GDM1 (cell line): ENCODE results near the gene RBM27.
"Not testable (repeated sequence)": the region's sequence is repeated elsewhere in the genome, so short reads cannot be mapped to it uniquely, and the experiment has no call there.

Experiments used
- DNase-seq: peaks from one replicate; lab custom pipeline; 2025; lab: John Stamatoyannopoulos, UW

Gene RBM27

DNA sequence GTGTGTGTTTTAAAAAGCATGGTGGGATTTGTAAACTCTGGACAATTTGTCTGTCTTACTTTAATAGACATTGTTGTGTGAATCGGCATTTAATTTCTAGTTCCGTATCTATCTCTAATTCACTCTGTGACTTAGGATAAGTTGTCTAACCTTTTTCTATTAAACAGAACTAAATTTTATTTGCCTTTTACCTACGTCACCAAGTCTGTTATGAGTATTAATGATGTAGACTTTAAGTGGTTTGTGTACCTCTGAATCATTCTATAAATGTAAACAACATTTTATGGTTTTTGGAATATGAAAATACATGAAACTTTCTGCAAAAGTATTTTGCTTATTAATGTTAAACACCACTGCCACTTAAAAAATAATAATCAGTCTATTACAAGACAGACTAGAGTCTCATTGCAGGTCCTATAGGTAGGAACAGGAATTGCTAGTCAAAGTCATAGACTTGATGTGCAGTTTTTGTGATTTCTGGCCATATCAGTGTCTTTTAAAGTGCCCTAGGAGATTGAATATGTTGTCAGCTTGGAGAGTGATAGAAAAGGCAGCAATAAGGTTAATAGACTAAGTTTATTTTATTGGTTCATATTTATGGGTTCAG, 5.6 kb downstream of the RBM27 start:
- no peak for DNase-seq

DNA sequence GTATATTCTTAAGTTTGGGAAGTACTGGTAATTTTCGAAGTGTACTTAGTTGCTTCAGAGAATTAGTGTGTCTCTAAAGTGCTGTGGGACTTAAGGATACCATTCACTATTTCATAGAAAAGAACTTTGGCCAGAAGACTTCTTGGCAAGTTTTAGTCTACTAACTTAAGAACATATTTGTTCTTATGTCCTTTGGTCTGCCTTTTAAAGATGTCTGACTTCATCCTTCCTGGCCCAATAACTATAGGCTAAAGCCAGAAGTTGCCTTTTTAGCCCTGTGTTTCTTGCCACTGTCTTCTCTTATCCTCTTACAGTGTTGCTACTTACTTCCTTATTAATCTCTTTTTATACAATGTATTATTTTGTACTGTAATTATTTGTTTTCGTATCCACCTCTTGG, 6.3 kb downstream of the RBM27 start:
- DNase-seq, result no peak

DNA sequence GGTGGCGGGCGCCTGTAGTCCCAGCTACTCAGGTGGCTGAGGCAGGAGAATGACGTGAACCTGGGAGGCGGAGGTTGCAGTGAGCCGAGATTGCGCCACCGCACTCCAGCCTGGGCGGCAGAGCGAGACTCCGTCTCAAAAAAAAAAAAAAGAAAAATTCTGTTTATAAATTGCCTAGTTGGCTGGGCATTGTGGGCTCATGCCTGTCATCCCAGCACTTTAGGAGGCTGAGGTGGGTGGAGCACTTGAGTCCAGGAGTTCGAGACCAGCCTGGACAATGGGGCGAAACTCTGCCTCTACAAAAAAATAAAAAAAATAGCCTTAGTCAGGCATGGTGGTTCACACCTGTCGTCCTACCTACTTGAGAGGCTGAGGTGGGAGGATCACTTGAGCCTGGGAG, 7.4 kb downstream of the RBM27 start:
- not testable (repeated sequence) for DNase-seq

DNA sequence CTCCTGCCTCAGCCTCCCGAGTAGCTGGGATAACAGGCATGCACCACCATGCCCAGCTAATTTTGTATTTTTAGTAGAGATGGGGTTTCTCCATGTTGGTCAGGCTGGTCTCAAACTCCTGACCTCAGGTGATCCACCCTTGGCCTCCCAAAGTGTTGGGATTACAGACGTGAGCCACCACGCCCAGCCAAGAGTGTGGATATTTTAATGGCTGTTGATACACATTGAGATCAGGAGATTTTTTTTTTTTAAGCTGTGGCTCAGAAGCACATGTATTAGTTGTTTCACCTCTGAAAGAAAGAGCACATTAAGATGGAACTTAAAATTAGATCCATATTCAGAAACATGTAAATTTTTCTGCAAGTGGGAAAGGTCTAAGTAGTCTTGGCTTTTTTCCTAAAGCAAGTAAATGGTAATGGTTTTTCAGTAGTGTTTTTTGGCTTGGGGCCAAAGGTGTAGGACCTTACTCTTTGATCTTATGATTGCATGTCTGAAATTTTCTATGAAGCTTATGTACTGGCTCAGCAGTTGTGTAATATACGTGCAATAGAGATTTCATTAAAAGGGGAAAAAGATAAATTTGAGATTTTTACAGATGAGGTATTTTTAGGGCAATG, 9.9 kb downstream of the RBM27 start:
- DNase-seq, result no peak

DNA sequence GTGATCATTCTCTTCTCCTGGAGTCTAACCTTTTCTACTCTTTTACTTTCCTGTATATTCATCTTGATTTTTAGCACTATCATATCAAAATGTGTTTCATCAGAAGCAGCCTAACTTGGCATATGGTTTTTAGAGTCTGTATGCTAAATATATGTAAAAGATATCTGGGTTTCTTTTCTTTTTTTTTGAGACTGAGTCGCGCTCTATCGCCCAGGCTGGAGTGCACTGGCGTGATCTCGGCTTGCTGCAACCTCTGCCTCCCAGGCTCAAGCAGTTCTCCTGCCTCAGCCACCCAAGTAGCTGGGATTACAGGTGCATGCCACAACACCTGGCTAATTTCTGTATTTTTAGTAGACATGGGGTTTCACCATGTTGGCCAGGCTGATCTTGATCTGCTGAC, 11.5 kb downstream of the RBM27 start:
- not testable (repeated sequence) for DNase-seq

DNA sequence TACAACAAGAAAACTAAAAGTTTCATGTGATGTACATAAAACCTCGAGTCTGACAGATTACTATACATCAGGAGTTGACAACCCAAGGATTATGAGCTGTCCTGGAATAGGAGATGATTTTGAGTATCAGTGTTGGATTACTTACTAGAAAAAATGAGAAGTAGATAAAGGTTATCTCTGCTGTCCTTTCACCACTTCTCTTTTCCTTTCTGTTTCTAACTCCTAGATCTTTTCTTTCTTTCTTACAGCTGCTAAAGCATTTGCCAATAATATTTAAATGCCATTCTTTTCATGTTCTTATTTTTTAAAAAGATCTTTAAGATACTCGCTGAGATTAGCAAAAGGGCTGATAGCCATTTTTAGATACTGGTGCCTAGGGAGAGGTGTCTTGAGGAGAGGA, 14.8 kb downstream of the RBM27 start:
- no peak for DNase-seq

DNA sequence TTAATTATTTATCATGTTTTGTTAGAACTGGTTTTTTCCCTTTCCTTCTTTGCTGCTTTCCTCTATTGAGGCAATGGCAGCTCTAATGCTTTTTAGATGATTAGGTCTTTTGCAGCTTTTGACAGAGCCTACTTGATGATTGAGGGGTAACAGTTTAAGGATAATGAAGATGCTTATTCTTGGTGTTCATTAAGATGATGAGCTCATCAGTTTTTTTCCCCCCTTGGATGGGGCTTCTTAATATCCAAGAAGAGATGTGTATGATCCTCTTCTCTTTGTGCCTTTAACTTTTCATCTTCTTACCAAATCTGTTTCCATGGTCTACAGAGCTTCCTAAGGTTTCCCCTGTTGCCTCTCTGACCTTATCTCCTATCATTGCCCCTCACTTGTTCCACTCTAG, 15.8 kb downstream of the RBM27 start:
- no peak for DNase-seq

DNA sequence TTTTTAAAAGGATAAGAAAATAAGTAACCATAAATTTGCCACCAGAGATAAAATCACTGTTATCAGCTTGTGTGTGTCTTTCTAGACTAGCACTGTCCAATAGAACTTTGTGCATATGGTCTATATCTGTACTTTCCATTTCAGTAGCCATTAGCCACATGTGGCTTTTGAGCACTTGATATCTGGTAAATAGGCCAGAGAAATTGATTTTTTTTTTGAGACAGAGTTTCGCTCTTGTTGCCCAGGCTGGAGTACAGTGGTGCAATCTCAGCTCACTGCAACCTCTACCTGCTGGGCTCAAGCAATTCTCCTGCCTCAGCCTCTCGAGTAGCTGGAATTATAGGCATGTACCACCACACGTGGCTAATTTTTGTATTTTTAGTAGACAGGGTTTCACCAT, 17.8 kb downstream of the RBM27 start:
- DNase-seq, result no peak

DNA sequence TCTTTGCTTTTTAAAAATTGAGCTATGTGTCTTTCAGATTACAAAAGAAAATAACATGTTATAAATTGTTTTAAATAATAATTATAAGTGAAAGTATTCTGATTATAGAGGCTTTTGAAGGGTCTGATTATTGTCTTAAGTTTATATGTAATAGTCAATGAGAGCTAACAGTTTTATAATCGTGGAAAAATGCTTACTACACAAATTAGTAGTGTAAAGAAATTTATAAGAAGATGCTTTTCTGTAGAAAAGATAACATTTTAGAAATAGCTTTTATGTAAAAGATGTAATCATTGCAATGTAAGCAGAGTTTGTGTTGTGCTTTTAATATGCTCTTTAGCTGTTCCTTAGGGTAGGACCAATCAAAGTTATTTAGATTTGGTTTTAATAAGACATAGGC, 18.6 kb downstream of the RBM27 start:
- DNase-seq, result no peak

DNA sequence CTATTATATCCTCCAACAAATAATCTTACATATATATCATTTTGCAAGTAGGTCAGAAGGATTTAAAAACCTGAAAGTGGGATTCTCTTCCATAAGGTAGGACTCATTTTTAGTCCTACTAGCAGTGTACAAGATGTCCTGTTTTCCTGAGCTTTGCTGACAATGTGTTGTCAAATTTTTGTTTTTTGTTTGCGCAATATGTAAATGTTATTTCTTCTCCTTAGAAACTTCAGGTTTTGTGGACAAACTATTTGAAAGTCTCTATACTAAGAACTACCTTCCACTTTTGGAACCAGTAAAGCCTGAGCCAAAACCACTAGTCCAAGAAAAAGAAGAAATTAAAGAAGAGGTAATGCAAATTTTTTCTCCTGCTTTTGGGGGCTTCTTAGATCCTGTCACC, 19.8 kb downstream of the RBM27 start:
- no peak for DNase-seq

DNA sequence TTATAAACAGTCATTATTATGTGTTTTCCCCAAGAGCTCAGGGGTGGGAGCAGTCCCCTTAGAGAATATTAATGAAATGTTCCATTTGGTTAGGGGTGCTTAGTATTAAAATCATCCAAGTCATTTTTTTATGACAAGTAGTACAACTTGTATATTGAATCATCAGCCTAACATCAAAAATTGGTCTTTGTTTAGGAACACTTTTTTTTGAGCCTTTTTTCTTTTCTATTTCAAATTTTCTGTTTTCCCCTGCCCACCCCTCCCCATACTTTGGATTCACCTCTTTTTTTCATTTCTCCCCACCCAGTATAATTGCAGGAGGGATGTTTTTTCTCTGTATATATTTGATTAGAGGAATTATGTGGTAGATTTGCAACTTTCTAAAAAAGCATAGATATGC, 25.8 kb downstream of the RBM27 start:
- no peak for DNase-seq

DNA sequence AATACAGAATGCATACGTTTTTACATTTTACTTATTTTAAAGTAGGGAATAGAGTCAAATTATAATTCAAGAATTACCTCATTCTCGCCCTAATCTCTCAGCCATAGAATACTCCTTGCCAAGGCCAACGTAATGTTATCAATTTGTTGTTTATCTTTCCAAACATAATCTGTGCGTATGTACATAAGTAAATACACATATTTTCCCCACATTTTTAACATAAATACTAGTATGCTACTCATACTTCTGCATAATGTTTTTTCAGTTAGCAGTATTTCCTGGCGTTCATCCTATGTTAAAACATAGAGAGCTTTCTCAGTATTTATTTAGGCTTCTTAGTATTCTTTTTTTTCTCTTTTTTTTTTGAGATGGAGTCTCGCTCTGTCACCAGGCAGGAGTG, 28.8 kb downstream of the RBM27 start:
- DNase-seq, result no peak

DNA sequence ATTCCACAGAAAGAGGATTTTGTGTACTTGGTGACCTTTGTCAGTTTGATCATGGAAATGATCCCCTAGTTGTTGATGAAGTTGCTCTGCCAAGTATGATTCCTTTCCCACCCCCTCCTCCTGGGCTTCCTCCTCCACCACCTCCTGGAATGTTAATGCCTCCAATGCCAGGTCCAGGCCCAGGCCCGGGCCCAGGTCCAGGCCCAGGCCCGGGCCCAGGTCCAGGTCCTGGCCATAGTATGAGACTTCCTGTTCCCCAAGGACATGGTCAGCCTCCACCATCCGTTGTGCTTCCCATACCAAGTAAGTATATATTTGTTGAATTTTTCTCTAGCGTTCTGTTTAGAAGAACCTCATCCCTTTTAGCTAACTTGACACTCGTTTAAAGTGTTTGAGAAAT, 30.0 kb downstream of the RBM27 start:
- no peak for DNase-seq

DNA sequence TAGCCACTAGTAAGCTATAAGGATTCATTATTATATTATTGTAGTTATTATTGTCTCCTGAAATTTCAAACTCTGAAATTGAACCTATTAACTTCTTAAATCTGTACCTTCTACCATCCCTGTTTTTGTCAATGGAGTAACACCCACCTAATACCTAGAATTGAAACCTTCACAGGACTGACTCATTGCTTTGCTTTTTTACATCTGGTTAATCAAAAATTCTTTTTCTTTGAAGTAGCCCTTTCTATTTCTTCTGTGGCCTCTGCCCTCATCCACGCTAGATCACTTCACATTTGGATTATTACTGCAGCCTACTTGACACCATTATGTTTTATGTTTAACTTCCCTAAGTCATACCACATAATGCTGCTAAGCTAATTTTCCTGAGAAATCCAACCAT, 35.6 kb downstream of the RBM27 start:
- DNase-seq, result no peak

DNA sequence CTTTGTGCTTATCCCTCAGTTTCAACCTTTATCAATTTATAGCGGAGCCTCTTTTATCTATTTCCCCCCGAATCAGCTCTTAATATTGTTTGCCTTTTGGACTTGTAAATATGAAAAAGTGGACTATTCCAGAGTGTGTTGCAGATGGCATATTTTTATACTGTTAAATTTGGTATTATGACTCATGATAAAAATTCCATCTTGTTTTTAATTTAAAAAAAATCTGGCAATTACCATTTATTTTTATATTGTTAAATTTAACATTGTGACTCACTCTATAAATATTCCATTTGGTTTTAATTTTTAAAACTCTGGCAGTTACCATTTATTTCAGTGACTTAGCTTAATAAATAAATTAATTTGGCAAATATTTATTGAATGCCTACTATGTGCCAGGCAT, 37.5 kb downstream of the RBM27 start:
- DNase-seq, result no peak

DNA sequence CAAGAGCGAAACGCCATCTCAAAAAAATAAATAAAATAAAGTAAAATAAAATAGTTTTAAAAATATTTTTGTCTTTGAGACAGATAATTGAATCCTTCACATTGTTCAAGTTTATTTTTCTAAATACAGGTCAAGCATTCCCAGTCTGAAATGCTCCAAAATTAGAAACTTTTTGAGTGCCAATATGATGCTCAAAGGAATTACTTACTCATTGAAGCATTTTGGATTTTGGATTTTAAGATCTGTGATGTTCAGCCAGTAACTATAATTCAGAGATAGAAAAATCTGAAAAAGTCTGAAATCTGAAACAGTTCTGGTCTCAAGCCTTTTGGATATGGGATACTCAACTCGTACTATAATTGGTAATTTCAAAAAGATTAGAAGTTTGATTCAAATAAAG, 39.8 kb downstream of the RBM27 start:
- DNase-seq, result no peak

DNA sequence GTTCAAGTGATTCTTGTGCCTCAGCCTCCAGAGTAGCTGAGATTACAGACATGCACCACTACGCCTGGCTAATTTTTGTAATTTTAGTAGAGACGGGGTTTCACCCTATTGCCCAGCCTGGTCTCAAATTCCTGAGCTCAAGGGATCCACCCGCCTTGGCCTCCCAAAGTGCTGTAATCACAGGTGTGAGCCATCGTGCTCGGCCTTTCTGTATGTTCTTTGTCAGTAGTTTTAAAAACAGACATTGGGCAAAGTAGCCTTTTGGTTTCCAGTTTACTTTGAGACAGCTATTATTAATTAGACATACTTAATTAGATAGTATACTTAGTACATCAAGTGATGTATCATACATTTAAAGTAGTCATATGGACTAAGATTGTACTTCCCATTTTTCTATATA, 45.2 kb downstream of the RBM27 start:
- DNase-seq, result no peak

DNA sequence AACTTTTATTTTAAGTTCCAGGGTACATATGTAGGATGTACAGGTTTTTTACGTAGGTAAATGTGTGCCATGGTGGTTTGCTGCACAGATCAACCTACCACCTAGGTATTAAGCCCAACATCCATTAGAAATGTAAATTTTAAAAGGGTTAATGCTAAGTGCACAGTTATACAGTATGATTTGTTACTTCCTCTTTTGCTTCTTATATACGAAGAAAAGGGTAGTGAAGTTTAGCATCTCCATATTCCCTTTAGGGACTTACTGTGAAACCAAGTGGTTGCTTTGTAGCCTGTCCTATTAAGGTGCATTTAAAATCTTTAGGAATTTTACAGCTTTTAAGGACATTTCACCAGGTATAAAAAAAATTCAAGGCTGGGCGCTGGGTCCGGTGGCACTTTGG, 46.4 kb downstream of the RBM27 start:
- DNase-seq, result no peak
